Activated CD4-positive, alpha-beta T cell treated with anti-CD3 and anti-CD28 coated beads for 1 hour (primary cell): Measurements from ENCODE around the gene PIWIL1.

Source experiments
- DNase-seq: peaks from one replicate; pipeline ENCODE4 v3.0.0-alpha.2; 2020

PIWIL1 gene

DNA sequence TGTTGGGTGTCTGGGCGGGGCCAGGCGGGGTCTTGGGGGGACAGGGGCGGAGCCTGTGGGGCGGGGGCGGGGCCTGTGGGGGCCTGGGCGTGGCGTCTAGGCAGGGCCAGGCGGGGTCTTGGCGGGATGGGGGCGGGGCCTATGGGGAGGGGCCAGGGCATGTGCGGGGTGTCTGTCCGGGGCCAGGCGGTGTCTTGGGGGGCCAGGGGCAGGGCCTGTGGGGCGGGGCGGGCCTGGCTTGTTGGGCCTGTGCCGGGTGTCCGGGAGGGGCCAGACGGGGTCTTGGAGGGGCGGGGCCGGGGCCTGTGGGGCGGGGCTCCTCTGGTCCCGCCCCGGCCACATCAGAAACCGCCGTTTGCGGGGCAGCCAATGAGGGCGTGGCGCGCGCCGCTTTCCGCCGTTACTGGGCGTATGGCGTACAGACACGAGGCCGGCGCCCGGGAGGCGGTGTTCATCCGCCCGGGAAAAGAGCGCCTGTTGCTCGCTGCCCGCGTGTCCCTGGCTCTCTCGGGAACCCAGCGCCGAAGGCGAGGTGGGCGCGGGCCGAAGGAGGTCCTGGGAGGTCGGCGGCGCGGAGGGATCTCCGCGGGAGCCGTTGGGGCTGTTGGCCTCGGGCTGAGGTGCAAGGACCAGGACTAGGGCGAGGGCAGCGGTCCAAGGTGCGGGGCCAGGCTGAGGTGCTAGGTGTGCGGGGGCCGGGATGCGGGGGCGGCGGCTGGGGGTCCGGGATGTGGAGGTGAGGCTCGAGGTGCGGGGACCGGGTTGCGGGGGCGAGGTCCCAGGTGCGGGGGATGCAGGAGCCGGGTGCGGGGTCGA is at the start of gene PIWIL1:
Gene PIWIL1 (plus strand): TSS at position 400 of the 816 bp plus-strand sequence. CDS start 4,705 bp downstream, outside the sequence.
- no peak for DNase-seq

DNA sequence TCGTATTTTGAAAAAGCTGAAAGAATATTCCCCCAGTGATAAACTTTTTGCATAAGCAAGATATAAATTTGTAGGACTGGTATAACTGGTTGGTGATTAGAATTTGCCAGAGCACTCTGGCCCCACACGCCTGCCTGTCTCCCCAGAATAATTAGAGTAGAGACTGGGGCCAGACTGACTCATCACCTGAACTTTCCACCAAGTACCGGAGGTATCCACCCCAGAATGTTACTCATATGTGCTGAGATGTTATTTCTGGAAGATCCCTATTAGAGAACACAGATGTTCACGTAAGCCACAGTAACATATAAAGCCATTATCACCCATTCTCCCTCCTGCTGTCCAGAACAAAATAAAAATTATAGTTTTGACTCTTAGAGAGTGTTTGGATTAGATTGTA is 49.5 kb upstream of the PIWIL1 start:
- DNase-seq: no peak

GRCh38 chr12:130288691-130289090 is 49.0 kb upstream of the PIWIL1 start:
- no peak for DNase-seq

DNA sequence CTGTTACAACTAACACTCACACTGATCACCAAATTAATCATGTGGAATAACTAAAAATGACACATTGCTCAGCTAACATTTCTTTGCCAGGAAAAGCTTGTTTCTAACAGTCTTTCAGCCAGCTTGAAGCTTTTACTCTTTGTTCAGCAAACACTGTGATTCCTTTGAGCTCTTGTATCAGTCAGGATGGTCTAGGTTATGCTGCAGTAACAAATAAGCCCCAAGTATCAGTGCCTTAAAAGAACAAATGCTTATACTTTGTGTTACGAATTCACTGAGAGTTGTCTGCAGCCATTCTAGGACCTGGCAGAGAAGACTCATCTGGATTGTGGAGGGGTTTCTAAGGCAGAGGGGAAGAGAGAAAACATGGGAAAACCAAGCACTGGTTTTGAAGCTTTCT is 47.6 kb upstream of the PIWIL1 start:
- DNase-seq: no peak

DNA sequence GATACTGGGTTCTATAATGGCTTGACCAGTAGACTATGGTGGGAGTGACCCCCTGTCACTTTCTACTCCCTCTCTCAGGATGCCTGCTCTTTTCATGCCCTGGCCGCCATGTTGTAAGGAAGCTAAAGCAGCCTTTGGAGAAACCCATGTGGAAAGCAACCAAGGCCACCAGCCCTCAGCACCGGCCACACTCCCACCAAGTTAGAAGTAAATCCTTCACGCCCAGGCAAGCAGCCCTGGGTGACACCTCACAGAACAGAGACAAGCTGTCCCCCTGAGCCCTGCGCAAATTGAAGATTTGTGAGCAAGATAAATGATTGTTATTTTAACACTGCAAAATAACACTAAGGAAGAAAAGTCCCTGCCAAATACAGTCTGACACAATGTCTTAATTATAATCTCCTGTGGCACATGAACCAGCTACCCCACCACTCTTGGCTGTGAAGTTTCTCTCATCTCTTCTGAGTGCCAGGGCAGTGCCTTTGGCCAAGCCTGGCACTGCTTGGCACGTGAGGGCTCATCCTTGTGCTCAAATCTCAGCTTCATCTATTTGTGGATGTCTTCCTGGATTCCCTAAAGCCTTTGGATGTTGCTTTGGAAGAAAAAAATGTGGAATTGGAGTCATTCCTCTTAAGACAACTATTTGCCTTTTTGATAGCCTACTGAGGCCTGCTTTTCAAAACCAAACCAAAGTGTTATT is 39.2 kb upstream of the PIWIL1 start:
- no peak for DNase-seq

DNA sequence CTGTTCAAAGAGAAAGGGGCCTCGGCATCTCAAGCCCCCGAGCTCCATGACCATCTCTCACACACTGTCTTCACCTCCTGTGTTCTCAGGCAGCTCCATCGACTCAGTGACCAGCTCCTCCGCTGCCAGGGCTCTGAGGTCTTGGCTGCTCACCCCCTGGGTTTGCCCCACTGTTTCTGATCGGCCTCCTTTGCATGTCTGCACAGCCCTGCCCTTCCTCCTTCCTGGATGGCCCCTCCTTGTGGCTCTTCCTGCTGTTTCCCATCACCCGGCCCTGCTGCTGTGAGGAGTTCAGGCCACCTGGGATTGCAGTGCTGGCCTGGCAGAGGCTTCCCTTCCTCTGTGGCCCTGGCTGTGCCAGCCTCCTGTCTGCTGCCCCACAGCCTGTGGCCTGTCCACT is 38.1 kb upstream of the PIWIL1 start:
- DNase-seq: no peak

DNA sequence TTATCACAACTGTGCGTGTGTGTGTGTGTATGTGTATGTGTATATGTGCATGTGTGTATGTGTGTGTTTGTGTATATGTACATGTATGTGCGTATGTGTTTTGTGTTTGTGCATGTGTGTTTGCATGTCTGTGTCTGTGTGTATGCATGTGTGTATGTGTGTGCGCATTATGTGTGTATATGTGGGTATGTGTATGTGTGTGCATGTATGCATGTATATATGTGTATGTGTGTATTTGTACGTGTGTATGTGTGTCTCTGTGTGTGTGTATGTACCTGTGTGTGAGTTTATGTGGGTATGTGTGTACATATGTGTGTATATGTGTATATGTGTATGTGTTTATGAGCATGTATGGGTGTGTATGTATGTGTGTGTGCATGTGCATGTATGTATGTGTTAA is 37.6 kb upstream of the PIWIL1 start:
- DNase-seq: no peak

- DNase-seq: no peak
These were observed 36.8 kb upstream of the PIWIL1 start for GRCh38 chr12:130300737-130301535.

DNA sequence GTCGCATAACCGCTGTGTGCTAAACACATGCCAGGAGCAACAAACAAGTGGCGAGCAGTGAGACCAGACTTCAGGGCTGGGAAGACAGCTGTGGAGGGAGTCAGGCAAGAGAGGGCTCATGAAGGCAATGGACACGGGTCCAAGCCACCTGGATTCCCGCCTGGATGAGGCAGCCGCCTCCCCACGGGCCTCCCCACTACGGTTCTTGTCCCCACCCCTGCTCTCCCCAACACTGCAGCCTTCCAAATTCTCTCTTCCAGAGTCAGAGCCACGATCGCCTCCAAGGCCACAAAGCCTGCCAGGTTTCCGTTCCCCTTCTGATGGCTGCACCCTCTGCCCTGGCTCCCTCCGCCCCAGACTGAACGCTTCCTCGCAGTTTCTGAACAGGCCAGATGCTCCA is 36.1 kb upstream of the PIWIL1 start:
- DNase-seq: no peak

- no peak for DNase-seq
These were observed 33.9 kb upstream of the PIWIL1 start for GRCh38 chr12:130303781-130304180.

GRCh38 chr12:130307859-130308258 is 29.8 kb upstream of the PIWIL1 start:
- no peak for DNase-seq

- DNase-seq: no peak
These were observed 29.3 kb upstream of the PIWIL1 start for GRCh38 chr12:130308393-130308792.

GRCh38 chr12:130316251-130316650 is 21.4 kb upstream of the PIWIL1 start:
- no peak for DNase-seq

GRCh38 chr12:130320536-130320935 is 17.2 kb upstream of the PIWIL1 start:
- no peak for DNase-seq

GRCh38 chr12:130322263-130322662 is 15.4 kb upstream of the PIWIL1 start:
- no peak for DNase-seq

DNA sequence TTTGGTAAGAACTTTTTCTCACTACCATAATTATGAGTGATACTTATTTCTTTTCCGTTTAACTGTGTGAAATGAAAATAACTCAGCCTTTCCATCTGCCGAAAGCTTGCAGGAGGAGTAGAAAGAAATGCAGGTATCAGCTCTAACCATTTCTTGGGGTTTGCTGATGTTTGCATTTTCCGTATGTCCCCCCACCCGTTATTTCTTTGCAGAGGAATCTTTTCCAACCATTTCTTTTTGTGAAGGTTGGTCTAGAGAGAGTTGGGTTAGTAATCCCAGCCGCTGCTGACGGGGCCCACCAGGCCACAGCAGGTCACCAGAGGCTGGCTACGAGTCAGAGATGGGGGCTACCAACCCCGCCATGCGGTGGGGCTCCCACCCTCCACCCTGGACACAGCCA is 7.0 kb upstream of the PIWIL1 start:
- no peak for DNase-seq

DNA sequence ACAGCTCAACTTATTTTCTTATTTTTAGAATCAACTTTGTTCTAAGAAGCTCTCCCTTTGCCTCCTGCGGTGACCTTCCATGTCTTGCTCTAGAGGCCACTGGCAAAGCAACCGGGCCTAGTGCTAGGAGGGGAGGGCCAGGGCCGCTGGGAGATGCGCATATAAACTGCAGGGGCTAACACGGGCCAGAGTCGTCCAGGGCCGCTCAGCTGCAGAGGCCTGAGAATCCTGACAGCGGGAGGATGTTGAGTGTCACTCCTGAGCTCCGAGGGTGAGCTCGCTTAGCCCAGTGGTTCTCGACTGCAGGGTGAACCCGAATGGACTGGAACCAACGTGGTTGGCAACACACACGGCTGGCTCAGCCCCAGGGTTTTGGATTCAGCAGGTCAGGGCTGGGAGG is 6.5 kb upstream of the PIWIL1 start:
- no peak for DNase-seq

GRCh38 chr12:130333341-130333740 is 4.3 kb upstream of the PIWIL1 start:
- DNase-seq: no peak

DNA sequence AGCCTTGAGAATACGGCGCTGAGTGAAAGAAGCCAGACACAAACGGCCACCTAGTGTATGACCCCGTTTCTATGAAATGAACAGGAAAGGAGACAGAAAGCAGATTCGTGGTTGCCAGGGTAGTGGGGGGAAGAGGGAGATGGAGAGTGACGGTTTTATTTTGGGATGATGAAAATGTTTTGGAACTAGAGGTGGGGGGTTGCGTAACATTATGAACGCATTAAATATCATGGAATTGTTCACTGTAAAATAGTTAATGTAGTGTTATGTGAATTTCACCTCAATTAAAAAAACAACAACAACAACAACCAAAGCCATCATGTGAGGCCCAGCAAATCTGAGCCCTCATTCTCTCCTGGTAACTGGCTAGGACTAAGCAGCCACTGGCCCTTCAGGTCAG is 3.3 kb upstream of the PIWIL1 start:
- DNase-seq: no peak

DNA sequence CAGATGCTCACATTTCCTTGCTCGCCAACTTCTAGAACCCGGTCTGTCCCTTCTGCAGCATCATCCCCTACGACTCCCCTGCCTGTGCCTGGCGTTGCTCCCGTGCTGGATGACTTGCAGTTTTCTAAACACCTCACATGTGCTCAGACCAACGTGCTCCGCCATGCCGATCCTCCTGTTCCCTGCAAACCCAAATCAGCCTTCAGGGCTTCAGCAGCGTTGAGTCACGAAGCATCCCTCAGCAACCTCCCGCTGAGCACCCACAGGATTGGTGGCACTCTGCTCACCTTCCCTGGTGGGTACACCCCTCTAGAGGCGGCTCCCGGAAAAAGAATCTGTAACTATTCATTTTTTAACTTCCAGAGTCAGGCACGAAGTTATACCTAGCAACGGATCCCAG is 2.8 kb upstream of the PIWIL1 start:
- no peak for DNase-seq

- DNase-seq: no peak
These were observed 1.9 kb upstream of the PIWIL1 start for GRCh38 chr12:130335517-130336392.

GRCh38 chr12:130336723-130337487 is 782 bp upstream of the PIWIL1 start:
- no peak for DNase-seq
